Measurements from ENCODE around the gene NT5C3A.

DNA sequence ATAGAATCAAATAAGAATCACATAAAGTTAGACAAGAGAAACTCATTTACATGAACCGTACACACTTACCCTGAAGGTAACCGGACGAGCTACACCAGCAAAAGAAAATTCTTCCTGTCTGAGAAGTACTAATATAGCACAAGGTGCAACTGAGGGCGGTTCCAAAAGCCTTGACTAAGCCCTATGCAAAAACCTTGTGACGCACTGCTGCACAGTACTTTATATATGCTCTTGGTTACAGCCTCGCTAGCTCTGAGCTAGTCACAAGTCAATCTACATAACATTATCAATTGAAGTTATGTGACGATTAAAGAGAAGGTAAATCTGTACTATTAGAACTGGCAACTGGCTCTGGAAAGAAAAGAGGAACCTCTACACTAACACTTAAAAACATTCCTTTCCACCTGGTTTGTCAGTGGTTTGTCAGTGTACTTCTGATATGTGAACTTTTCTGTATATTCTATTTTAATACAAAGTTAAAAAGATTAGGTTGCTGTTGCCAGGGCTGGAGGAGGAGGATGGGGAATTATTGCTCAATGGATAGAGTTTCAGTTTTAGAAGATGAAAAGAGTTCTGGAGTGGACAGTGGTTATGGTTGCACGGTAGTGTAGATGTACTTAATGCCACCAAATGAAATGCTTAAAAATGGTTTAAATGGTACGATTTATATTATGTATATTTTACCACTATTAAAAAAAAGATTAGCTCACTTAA, 21.6 kb downstream of the NT5C3A start:
- TF ChIP-seq, protein P1, sequence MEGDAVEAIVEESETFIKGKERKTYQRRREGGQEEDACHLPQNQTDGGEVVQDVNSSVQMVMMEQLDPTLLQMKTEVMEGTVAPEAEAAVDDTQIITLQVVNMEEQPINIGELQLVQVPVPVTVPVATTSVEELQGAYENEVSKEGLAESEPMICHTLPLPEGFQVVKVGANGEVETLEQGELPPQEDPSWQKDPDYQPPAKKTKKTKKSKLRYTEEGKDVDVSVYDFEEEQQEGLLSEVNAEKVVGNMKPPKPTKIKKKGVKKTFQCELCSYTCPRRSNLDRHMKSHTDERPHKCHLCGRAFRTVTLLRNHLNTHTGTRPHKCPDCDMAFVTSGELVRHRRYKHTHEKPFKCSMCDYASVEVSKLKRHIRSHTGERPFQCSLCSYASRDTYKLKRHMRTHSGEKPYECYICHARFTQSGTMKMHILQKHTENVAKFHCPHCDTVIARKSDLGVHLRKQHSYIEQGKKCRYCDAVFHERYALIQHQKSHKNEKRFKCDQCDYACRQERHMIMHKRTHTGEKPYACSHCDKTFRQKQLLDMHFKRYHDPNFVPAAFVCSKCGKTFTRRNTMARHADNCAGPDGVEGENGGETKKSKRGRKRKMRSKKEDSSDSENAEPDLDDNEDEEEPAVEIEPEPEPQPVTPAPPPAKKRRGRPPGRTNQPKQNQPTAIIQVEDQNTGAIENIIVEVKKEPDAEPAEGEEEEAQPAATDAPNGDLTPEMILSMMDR (IDR thresholded peaks at IDR 0.05) = no peak
- no peak for TF ChIP-seq POLR2A (IDR thresholded peaks at IDR 0.05)

Data from testis (tissue), 2 donors.